ENCODE results near the gene LYG1.
"Not testable (repeated sequence)": the region's sequence is repeated elsewhere in the genome, so short reads cannot be mapped to it uniquely, and the experiment has no call there.

LYG1 gene

DNA sequence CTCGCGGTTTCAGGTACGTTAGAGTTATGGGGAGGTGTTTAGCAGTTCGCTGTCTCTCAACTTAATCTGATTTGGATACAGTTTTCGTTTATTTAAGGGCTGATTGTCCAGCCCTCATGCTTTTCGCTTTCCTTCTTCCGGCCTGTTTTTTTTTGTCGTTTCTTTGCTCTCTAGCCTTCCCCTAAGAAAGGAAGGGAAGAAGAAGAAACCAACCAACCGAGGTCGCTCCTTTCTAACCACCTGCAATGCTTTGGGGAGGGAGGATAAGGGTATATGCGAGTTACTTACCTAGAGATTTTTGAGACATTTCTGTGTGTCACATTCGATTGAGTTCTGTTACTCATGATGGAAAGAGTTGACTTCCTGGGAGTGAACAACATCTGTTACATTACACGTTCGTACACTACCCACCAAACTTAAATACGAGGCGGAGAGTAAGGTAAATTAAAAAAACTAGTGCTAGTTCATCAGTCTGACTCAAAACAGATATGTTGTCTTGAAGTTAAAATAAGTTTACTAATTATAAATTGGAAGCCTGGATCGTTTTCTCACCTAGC is 37.1 kb upstream of the LYG1 start:
- TF ChIP-seq, protein P1, sequence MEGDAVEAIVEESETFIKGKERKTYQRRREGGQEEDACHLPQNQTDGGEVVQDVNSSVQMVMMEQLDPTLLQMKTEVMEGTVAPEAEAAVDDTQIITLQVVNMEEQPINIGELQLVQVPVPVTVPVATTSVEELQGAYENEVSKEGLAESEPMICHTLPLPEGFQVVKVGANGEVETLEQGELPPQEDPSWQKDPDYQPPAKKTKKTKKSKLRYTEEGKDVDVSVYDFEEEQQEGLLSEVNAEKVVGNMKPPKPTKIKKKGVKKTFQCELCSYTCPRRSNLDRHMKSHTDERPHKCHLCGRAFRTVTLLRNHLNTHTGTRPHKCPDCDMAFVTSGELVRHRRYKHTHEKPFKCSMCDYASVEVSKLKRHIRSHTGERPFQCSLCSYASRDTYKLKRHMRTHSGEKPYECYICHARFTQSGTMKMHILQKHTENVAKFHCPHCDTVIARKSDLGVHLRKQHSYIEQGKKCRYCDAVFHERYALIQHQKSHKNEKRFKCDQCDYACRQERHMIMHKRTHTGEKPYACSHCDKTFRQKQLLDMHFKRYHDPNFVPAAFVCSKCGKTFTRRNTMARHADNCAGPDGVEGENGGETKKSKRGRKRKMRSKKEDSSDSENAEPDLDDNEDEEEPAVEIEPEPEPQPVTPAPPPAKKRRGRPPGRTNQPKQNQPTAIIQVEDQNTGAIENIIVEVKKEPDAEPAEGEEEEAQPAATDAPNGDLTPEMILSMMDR (IDR thresholded peaks at IDR 0.05; ENCODE audit: insufficient read depth, low read length, poor library complexity, severe bottlenecking), result no peak
- H3K27me3 ChIP-seq (replicated peaks; ENCODE audit: control insufficient read depth, insufficient read depth, low read length), result no peaks in the 10 kb centered on the region
- peak overlapping the region; percentile 96 for H3K4me3 ChIP-seq (replicated peaks; ENCODE audit: low read depth, low read length)
- DNase-seq (ENCODE audit: extremely low read depth, insufficient read length), result peak; percentile 6
- H3K36me3 ChIP-seq (ENCODE audit: control insufficient read depth, insufficient read depth, low read length), result no peaks in the 10 kb centered on the region

DNA sequence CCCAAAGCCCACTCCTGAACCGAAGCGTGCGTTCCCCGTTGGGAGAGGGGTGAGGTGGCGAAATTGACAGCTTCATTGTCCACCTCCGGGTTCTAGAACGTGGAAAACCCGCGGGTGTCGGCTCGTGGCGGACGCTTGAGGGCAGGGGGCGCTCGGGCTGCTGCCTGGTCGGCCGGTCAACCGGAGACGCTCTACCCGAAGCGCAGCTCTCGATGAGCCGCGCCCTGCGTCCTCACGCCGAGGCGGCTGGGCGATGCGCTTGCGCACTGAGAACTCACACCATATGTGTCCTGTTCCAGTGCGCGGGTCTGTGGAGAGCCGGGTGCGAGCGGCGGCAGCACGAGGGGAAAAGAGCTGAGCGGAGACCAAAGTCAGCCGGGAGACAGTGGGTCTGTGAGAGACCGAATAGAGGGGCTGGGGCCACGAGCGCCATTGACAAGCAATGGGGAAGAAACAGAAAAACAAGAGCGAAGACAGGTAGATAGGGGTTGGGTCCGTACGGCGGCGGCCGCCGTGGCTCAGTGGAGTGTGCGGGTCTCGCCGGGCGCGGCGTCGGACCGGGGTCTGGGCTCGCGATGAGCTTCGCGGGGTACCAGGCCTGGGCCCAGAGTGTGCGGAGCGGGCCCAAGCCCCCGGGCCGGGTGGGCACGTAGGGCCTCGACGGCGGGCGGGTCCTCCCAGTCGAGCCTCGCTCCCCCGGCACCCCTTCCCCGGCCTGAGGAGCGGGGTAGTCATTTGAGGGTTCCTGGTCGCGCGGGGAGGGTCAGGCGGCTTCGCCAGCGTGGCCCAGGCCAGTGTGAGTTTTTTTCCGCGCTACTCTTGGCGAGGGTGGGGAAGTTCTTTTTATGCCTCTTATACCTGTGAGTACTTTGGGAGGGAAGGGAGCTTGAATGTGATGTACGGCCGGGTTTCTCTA is 36.4 kb upstream of the LYG1 start, which contains the start of gene EIF5B:
TSS of gene EIF5B (plus strand) at position 277 of the 916 bp plus-strand sequence. CDS start at position 443, 166 bp downstream.
- TF ChIP-seq, protein P1 (IDR thresholded peaks at IDR 0.05; ENCODE audit: insufficient read depth, low read length, poor library complexity, severe bottlenecking), result peak; percentile 88
- H3K36me3 ChIP-seq (ENCODE audit: control insufficient read depth, insufficient read depth, low read length), result no peaks in the 10 kb centered on the region; the same call in 1 of the 2 replicates
- no peaks in the 10 kb centered on the region for H3K27me3 ChIP-seq (replicated peaks; ENCODE audit: control insufficient read depth, insufficient read depth, low read length)
- peak within 1 kb of the TSS; percentile 96 for H3K4me3 ChIP-seq (replicated peaks; ENCODE audit: low read depth, low read length)
- peak; percentile 97 for DNase-seq (ENCODE audit: extremely low read depth, insufficient read length)

DNA sequence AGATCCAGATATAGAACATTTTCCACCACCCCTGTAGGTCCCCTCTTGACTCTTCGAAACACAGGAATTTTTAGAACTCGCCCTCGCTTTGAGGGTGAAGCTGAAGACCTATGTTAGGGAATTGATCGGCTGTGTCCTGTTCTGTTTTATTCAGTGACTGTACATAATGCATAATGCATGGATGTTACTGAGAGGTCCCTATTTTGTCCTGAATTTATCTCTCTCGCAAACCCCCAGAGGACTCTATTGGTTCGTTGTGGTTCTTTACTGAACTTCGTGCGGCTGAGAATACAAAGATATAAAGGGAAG is 35.8 kb upstream of the LYG1 start:
- peak overlapping the region; percentile 96 for H3K4me3 ChIP-seq (replicated peaks; ENCODE audit: low read depth, low read length)
- TF ChIP-seq, protein P1 (IDR thresholded peaks at IDR 0.05; ENCODE audit: insufficient read depth, low read length, poor library complexity, severe bottlenecking), result no peak
- DNase-seq (ENCODE audit: extremely low read depth, insufficient read length), result no peak
- H3K36me3 ChIP-seq (ENCODE audit: control insufficient read depth, insufficient read depth, low read length), result peaks cover 2% of the 10 kb centered on the region
- no peaks in the 10 kb centered on the region for H3K27me3 ChIP-seq (replicated peaks; ENCODE audit: control insufficient read depth, insufficient read depth, low read length)

DNA sequence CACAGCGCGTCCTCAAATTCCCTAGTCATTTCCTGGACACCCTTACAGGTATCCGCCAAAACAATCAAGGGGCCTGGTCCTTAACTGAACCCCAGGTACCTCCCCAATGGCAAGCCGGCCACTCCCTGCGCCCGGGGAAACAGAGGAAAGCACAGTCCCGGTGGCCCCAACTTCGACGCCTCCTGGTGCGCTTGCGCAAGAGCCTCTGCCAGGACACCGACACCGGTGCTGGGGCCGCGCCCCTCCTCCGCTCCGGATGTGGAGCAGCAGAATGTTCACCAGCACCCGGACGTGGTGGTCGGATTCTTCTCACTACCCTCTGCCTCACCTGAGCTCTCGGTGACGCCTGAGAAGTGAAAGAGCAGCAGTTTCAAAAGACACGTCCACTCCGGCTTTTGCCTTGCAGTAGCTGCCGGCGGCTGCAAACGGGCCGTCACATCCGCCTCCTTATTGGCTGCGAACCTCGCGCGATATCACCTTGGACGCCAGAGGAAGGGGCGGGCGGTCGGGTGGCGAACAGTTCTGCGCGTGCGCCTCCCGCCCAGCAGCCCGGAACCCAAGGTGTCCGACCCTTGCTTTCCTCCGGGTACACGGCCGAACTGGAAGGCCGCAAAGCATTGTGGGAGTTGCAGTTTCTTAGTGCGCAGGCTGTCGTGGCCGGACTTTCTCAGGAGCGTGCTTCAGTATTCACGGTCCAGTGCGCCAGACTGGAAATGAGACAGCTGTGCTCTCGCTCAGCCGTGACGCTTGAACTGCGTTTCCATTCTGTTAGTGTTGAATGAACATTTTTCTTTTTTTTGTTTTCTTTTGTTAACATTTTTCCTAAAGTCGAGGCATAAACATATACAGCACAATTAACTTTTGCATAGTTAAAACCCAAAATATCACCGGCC is 35.2 kb upstream of the LYG1 start, which contains the start of gene TXNDC9:
TSS of gene TXNDC9 (minus strand) at position 423 of the 893 bp plus-strand sequence. CDS start 3,123 bp downstream, outside the sequence.
- peak; percentile 100 for DNase-seq (ENCODE audit: extremely low read depth, insufficient read length)
- TF ChIP-seq, protein P1 (IDR thresholded peaks at IDR 0.05; ENCODE audit: insufficient read depth, low read length, poor library complexity, severe bottlenecking), result no peak

DNA sequence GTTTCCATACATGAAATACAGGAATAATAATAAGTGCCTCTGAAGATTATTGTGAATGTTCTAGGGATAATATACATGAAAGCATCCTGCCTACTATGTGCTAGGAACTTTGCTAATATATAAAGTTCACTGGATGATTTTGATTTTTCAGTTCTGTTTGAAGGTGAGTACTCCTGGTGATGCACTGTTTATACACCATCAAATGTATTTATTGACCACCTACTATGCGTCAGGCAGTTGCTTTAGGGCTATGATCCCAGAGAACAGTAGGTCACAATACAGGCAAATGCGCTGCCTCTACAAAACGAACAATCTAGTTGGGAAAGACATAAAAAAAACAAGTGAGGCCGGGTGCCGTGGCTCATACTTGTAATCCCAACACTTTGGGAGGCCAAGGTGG is 24.4 kb upstream of the LYG1 start:
- Histone ChIP-seq H3K27me3 (replicated peaks; ENCODE audit: control insufficient read depth, insufficient read depth, low read length) (no peaks in the 10 kb centered on the region), H3K4me3 (replicated peaks; ENCODE audit: low read depth, low read length) (no peak overlapping the region), H3K36me3 (ENCODE audit: control insufficient read depth, insufficient read depth, low read length) (peaks cover 12% of the 10 kb centered on the region)
- no peak for DNase-seq (ENCODE audit: extremely low read depth, insufficient read length)
- TF ChIP-seq, protein P1 (IDR thresholded peaks at IDR 0.05; ENCODE audit: insufficient read depth, low read length, poor library complexity, severe bottlenecking), result no peak

More for the DNA sequence above, 35.2 kb upstream of the LYG1 start, which contains the start of gene TXNDC9:
- Histone ChIP-seq H3K36me3 (ENCODE audit: control insufficient read depth, insufficient read depth, low read length) (peaks cover 2% of the 10 kb centered on the region), H3K27me3 (replicated peaks; ENCODE audit: control insufficient read depth, insufficient read depth, low read length) (no peaks in the 10 kb centered on the region), H3K4me3 (replicated peaks; ENCODE audit: low read depth, low read length) (peak within 1 kb of the TSS; percentile 96)

DNA sequence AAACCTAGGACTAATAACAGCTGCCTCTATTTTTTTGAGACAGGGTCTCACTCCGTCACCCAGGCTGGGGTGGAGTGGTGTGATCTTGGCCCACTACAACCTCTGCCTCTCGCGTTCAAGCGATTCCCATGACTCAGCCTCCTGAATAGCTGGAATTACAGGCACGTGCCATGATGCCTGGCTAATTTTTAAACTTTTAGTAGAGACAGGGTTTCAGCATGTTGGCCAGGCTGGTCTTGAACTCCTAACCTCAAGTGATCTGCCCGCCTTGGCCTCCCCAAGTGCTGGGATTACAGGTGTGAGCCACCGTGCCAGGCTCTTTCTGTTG is 16.8 kb upstream of the LYG1 start:
- not testable (repeated sequence) for H3K36me3 ChIP-seq (ENCODE audit: control insufficient read depth, insufficient read depth, low read length); H3K27me3 ChIP-seq (replicated peaks; ENCODE audit: control insufficient read depth, insufficient read depth, low read length); DNase-seq (ENCODE audit: extremely low read depth, insufficient read length); H3K4me3 ChIP-seq (replicated peaks; ENCODE audit: low read depth, low read length)

Data from GM06990 (cell line).